ENCODE results near the gene PHC2. TPM values are rescaled to one million over a fixed set of nuclear protein-coding genes. Genes with fewer than 3 reads are reported as not detected.

PHC2 gene
- total RNA-seq, 1 experiment from 2014 or later: 176 TPM

GRCh38 chr1:33428661-33429060, 2.2 kb downstream of the PHC2 start:
- ATAC-seq: no peak
- Histone ChIP-seq H3K4me1 (ENCODE audit: control insufficient read depth in 1 of 2, insufficient read depth in 2 of 2, low read length in 2 of 2) (peaks cover 64 to 82% of the 10 kb centered on the region in 2 experiments), H3K9ac (ENCODE audit: low read length) (peak overlapping the region; percentile 74), H4K20me1 (ENCODE audit: insufficient read depth) (no peaks in the 10 kb centered on the region), H3K9me2 (ENCODE audit: insufficient read depth) (no peaks in the 10 kb centered on the region), H3K27ac (ENCODE audit: low read depth, low read length) (0 out of 2 replicates have a peak overlapping the region, but pooled peaks have one; percentile 18), H3K4me3 (replicated peaks in 1 of 2; ENCODE audit: low read depth in 1 of 2, low read length in 2 of 2) (peak overlapping the region; percentile 76 to 92), H3K36me3 (ENCODE audit: control insufficient read depth in 1 of 2, insufficient read depth in 2 of 2, low read length in 2 of 2) (peaks cover 3 to 38% of the 10 kb centered on the region in 2 experiments), H2AFZ (ENCODE audit: low read depth, low read length, poor library complexity, severe bottlenecking) (no peak overlapping the region), H3K4me2 (ENCODE audit: low read length) (peak overlapping the region; percentile 76), H3K9me3 (ENCODE audit: control insufficient read depth in 1 of 2, insufficient read depth in 1 of 2, low read depth in 1 of 2, low read length in 2 of 2) (no peaks in the 10 kb centered on the region), H3K79me2 (ENCODE audit: insufficient read depth, low read length) (peaks cover 68% of the 10 kb centered on the region), H3K27me3 (ENCODE audit: insufficient read depth, low read length) (no peaks in the 10 kb centered on the region)
- ChIA-PET POLR2A (no interaction called here), CTCF (no interaction called here), RAD21 (ENCODE audit: low non-redundant PET in 1 of 2, low total read pairs in 2 of 2, uncharacterized antibody in 2 of 2, unreplicated experiment in 2 of 2) (no interaction called here)
- BruUV-seq (replicated peaks): no TSS peak
- TF ChIP-seq RAD21 (IDR thresholded peaks at IDR 0.05; ENCODE audit: low read depth) (no peak), REST (IDR thresholded peaks at IDR 0.05; ENCODE audit: low read depth) (no peak), ZBTB33 (IDR thresholded peaks at IDR 0.05; ENCODE audit: extremely low read depth, insufficient replicate concordance, low read length) (no peak), POLR2AphosphoS5 (IDR thresholded peaks at IDR 0.05; ENCODE audit: low read depth, low read length) (no peak), TCF7L2 (IDR thresholded peaks at IDR 0.05; ENCODE audit: borderline replicate concordance, extremely low read depth, insufficient read depth, insufficient read length) (no peak), SP1 (IDR thresholded peaks at IDR 0.05; ENCODE audit: low read depth) (no peak), ZFX (IDR thresholded peaks at IDR 0.05) (no peak), SIN3A (IDR thresholded peaks at IDR 0.05; ENCODE audit: low read depth) (no peak), EZH2 (IDR thresholded peaks at IDR 0.05) (no peak), POLR2A (IDR thresholded peaks at IDR 0.05; ENCODE audit: borderline replicate concordance, extremely low read depth, insufficient read depth, insufficient read length) (no peak), JUND (IDR thresholded peaks at IDR 0.05) (no peak), EGR1 (IDR thresholded peaks at IDR 0.05; ENCODE audit: low read depth) (no peak), CEBPB (IDR thresholded peaks at IDR 0.05; ENCODE audit: low read depth) (no peak), ZNF274 (IDR thresholded peaks at IDR 0.05; ENCODE audit: low read depth, low read length) (no peak), CTCF (IDR thresholded peaks at IDR 0.05 in 2 of 3, conservative IDR thresholded peaks at IDR 0.05 in 1 of 3; ENCODE audit: borderline replicate concordance in 1 of 3, insufficient read depth in 1 of 3, low read depth in 2 of 3, low read length in 2 of 3) (no peak), ELF1 (IDR thresholded peaks at IDR 0.05; ENCODE audit: borderline replicate concordance, low read depth) (no peak), SRF (IDR thresholded peaks at IDR 0.05; ENCODE audit: low read depth) (no peak), ATF3 (IDR thresholded peaks at IDR 0.05) (no peak), YY1 (IDR thresholded peaks at IDR 0.05; ENCODE audit: extremely low read depth, insufficient replicate concordance, low read depth, low read length) (no peak), CBX3 (IDR thresholded peaks at IDR 0.05; ENCODE audit: low read depth) (no peak)
- no peak for DNase-seq (ENCODE audit: low read depth, low spot score)
- intact Hi-C loops (cut with micrococcal nuclease): no loop called here

All from HCT116 (cell line).